ENCODE results near the gene RYR3.

DNA sequence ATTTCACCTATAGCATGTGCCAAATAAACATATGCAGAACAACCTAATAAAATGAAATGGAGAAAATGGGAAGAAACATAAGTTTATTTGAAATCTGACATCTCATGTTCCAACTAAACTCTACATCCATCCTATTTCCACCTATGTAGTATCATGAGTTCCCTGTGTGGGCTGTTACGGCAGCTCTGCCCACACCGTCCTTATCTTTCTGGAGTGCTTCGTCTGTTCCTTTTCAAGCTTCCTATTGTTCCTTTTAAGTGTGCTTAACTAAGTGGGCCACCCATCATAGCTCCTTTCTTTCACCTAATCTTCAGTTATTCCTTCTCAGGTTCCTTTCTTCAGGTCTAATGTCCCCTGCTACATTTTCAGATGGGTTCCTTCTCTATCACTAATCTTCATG lies 17.3 kb downstream of the RYR3 start:
- no peak for TF ChIP-seq POLR2AphosphoS5 (IDR thresholded peaks at IDR 0.05; ENCODE audit: low read depth, low read length)
- no peak for TF ChIP-seq POLR2A (IDR thresholded peaks at IDR 0.05; ENCODE audit: low read depth, low read length)
- no peak for TF ChIP-seq TAF1 (IDR thresholded peaks at IDR 0.05; ENCODE audit: borderline replicate concordance, low read depth, low read length)
